WTC11 (cell line): ENCODE results near the gene SHKBP1. TPM values are rescaled to one million over a fixed set of nuclear protein-coding genes. Genes with fewer than 3 reads are reported as not detected.

ENCODE experiments used
- ATAC-seq: fragments of 200-7000 bp; cut with Tn5 transposase; 2 replicates; pipeline ENCODE4 v1.10.0; 2021; ENCODE audit warnings: mild to moderate bottlenecking, moderate library complexity
- CTCF ChIA-PET: fragments of 300-600 bp; sonication (Branson Sonifier 250); formaldehyde crosslinking; loops from one replicate; lab custom pipeline; 2021; ENCODE audit warnings: antibody characterized with exemption; lab: Charles Lee
- POLR2A ChIA-PET: fragments of 350-600 bp; sonication (Branson Sonifier 250); formaldehyde crosslinking; loops from one replicate; lab custom pipeline; 2021; ENCODE audit warnings: antibody characterized with exemption; lab: Charles Lee
- DNase-seq: peaks from one replicate; pipeline ENCODE4 v3.0.0; 2021; ENCODE audit warnings: low spot score
- H3K27ac Mint-ChIP-seq: 2 replicates; pipeline ENCODE4 v1.8.0; 2021; ENCODE audit warnings: mixed read lengths
- H3K27me3 Mint-ChIP-seq: 2 replicates; pipeline ENCODE4 v1.8.0; 2021; ENCODE audit warnings: low read depth, mild to moderate bottlenecking, moderate library complexity, mixed read lengths
- H3K36me3 Mint-ChIP-seq: 2 replicates; pipeline ENCODE4 v1.8.0; 2021; ENCODE audit warnings: mixed read lengths
- H3K4me1 Mint-ChIP-seq: 2 replicates; pipeline ENCODE4 v1.8.0; 2022; ENCODE audit warnings: mixed read lengths
- H3K4me3 Mint-ChIP-seq: 2 replicates; pipeline ENCODE4 v1.8.0; 2021; ENCODE audit warnings: mild to moderate bottlenecking, moderate library complexity, mixed read lengths
- H3K9me3 Mint-ChIP-seq: 2 replicates; pipeline ENCODE4 v1.8.0; 2021; ENCODE audit warnings: mixed read lengths
- ATF1 ChIP-seq: sonication (generic); formaldehyde crosslinking; IDR thresholded peaks from 2 replicates; pipeline ENCODE4 v1.8.1; 2023; ENCODE audit warnings: mild to moderate bottlenecking, moderate library complexity, missing genetic modification reagents
- ATF3 ChIP-seq: sonication (generic); formaldehyde crosslinking; conservative IDR thresholded peaks from 2 replicates; pipeline ENCODE4 v1.8.1; 2022; ENCODE audit warnings: mild to moderate bottlenecking, missing genetic modification reagents
- CREM ChIP-seq: sonication (generic); formaldehyde crosslinking; IDR thresholded peaks from 2 replicates; pipeline ENCODE4 v1.8.1; 2022; ENCODE audit warnings: mild to moderate bottlenecking, missing genetic modification reagents, moderate library complexity
- E2F4 ChIP-seq: sonication (generic); formaldehyde crosslinking; IDR thresholded peaks from 2 replicates; pipeline ENCODE4 v1.8.1; 2022; ENCODE audit warnings: low read depth, mild to moderate bottlenecking, moderate library complexity, missing genetic modification reagents, borderline replicate concordance
- EMX1 ChIP-seq: fragments of 250-450 bp; sonication (Bioruptor Pico); IDR thresholded peaks from 2 replicates; pipeline ENCODE4 v1.8.0; 2021; ENCODE audit warnings: mild to moderate bottlenecking
- ERG ChIP-seq: fragments of 250-450 bp; sonication (Bioruptor Pico); IDR thresholded peaks from 2 replicates; pipeline ENCODE4 v1.8.0; 2021; ENCODE audit warnings: mild to moderate bottlenecking
- ETV6 ChIP-seq: sonication (generic); formaldehyde crosslinking; IDR thresholded peaks from 2 replicates; pipeline ENCODE4 v1.8.1; 2022; ENCODE audit warnings: mild to moderate bottlenecking, missing genetic modification reagents
- FOXJ3 ChIP-seq: sonication (generic); formaldehyde crosslinking; IDR thresholded peaks from 2 replicates; pipeline ENCODE4 v1.9.0; 2021; ENCODE audit warnings: missing genetic modification reagents, mild to moderate bottlenecking, borderline replicate concordance
- FOXP4 ChIP-seq: sonication (generic); formaldehyde crosslinking; IDR thresholded peaks from 2 replicates; pipeline ENCODE4 v1.8.0; 2022; ENCODE audit warnings: mild to moderate bottlenecking, missing genetic modification reagents
- GABPB1 ChIP-seq: sonication (generic); formaldehyde crosslinking; IDR thresholded peaks from 2 replicates; pipeline ENCODE4 v1.8.1; 2023; ENCODE audit warnings: mild to moderate bottlenecking, missing genetic modification reagents
- IRF1 ChIP-seq: sonication (generic); formaldehyde crosslinking; IDR thresholded peaks from 2 replicates; pipeline ENCODE4 v1.8.0; 2023; ENCODE audit warnings: missing genetic modification reagents
- JUN ChIP-seq: sonication (generic); formaldehyde crosslinking; IDR thresholded peaks from 2 replicates; pipeline ENCODE4 v1.8.0; 2023; ENCODE audit warnings: mild to moderate bottlenecking, missing genetic modification reagents
- NFATC4 ChIP-seq: fragments of 250-450 bp; sonication (Bioruptor Pico); IDR thresholded peaks from 2 replicates; pipeline ENCODE4 v1.9.0; 2021; ENCODE audit warnings: mild to moderate bottlenecking
- NFE2L1 ChIP-seq: sonication (generic); formaldehyde crosslinking; IDR thresholded peaks from 2 replicates; pipeline ENCODE4 v1.8.1; 2023; ENCODE audit warnings: missing genetic modification reagents
- PREB ChIP-seq: sonication (generic); formaldehyde crosslinking; IDR thresholded peaks from 2 replicates; pipeline ENCODE4 v1.8.1; 2022; ENCODE audit warnings: mild to moderate bottlenecking, missing genetic modification reagents, moderate library complexity, borderline replicate concordance
- PRRX2 ChIP-seq: fragments of 250-450 bp; sonication (Bioruptor Pico); IDR thresholded peaks from 2 replicates; pipeline ENCODE4 v1.8.0; 2021; ENCODE audit warnings: mild to moderate bottlenecking
- RORB ChIP-seq: fragments of 250-450 bp; sonication (Bioruptor Pico); IDR thresholded peaks from 2 replicates; pipeline ENCODE4 v1.9.0; 2021; ENCODE audit warnings: mild to moderate bottlenecking
- TCF7 ChIP-seq: sonication (generic); formaldehyde crosslinking; IDR thresholded peaks from 2 replicates; pipeline ENCODE4 v1.8.0; 2022; ENCODE audit warnings: mild to moderate bottlenecking, low read depth, missing genetic modification reagents, moderate library complexity
- TP53 ChIP-seq: sonication (generic); formaldehyde crosslinking; IDR thresholded peaks from 2 replicates; pipeline ENCODE4 v1.8.1; 2023; ENCODE audit warnings: mild to moderate bottlenecking, missing genetic modification reagents
- USF1 ChIP-seq: sonication (generic); formaldehyde crosslinking; IDR thresholded peaks from 2 replicates; pipeline ENCODE4 v1.8.0; 2022; ENCODE audit warnings: mild to moderate bottlenecking, missing genetic modification reagents
- ZNF263 ChIP-seq: sonication (generic); formaldehyde crosslinking; IDR thresholded peaks from 2 replicates; pipeline ENCODE4 v1.8.1; 2022; ENCODE audit warnings: low read depth, mild to moderate bottlenecking, moderate library complexity, missing genetic modification reagents
- ZNF416 ChIP-seq: fragments of 250-450 bp; sonication (Bioruptor Pico); IDR thresholded peaks from 2 replicates; pipeline ENCODE4 v1.9.0; 2021; ENCODE audit warnings: mild to moderate bottlenecking, inconsistent platforms
- ZNF512 ChIP-seq: sonication (generic); formaldehyde crosslinking; IDR thresholded peaks from 2 replicates; pipeline ENCODE4 v1.8.1; 2022; ENCODE audit warnings: missing genetic modification reagents, borderline replicate concordance
- ZNF532 ChIP-seq: fragments of 250-450 bp; sonication (Bioruptor Pico); IDR thresholded peaks from 2 replicates; pipeline ENCODE4 v1.9.0; 2021; ENCODE audit warnings: mild to moderate bottlenecking, borderline replicate concordance
- total RNA-seq: library from RNA; stranded (reverse); gene quantifications from 3 replicates; pipeline ENCODE4 v1.2.3, GENCODE V29; 2021

SHKBP1 gene
- total RNA-seq, 1 experiment from 2014 or later = 71.7 TPM

GRCh38 chr19:40603389-40604170 lies 26.9 kb downstream of the SHKBP1 start:
- ChIA-PET CTCF (interaction anchor here (0.5 to 7.7 kb wide), 42 partner anchors 9 to 385 kb away, joined by 3 to 101 read pairs (median 4); partner anchors contain the start of genes BLVRB, RAB4B and TTC9B), POLR2A (interaction anchor here (0.6 to 3.9 kb wide), 6 partner anchors 11 to 174 kb away, joined by 3 to 39 read pairs (median 3); partner anchors contain the start of gene RAB4B)
- peak overlapping the region; percentile 78 for H3K27ac Mint-ChIP-seq
- no peaks in the 10 kb centered on the region for H3K9me3 Mint-ChIP-seq
- DNase-seq (peak; percentile 100), ATAC-seq (peak; percentile 79)
- H3K36me3 Mint-ChIP-seq = no peaks in the 10 kb centered on the region
- H3K4me1 Mint-ChIP-seq = peaks cover 52% of the 10 kb centered on the region
- peak overlapping the region; percentile 77 for H3K4me3 Mint-ChIP-seq
- peaks cover 90% of the 10 kb centered on the region for H3K27me3 Mint-ChIP-seq
- TF ChIP-seq NFE2L1 (CRISPR knock-in tag) = no peak
- TF ChIP-seq PRRX2 (CRISPR knock-in tag) = no peak
- no peak for TF ChIP-seq JUN
- no peak for TF ChIP-seq CREM (CRISPR knock-in tag)
- TF ChIP-seq ZNF416 (CRISPR knock-in tag) = no peak
- TF ChIP-seq GABPB1 (CRISPR knock-in tag) = peak; percentile 46; the same call in 1 of the 2 replicates
- no peak for TF ChIP-seq PREB (CRISPR knock-in tag)
- no peak for TF ChIP-seq ATF1 (CRISPR knock-in tag)
- no peak for TF ChIP-seq ZNF532 (CRISPR knock-in tag)
- no peak for TF ChIP-seq NFATC4 (CRISPR knock-in tag)
- TF ChIP-seq ZNF263 (CRISPR knock-in tag) = no peak
- no peak for TF ChIP-seq USF1 (CRISPR knock-in tag)
- no peak for TF ChIP-seq RORB
- no peak for TF ChIP-seq ZNF512 (CRISPR knock-in tag)
- no peak for TF ChIP-seq EMX1 (CRISPR knock-in tag)
- TF ChIP-seq ATF3 (CRISPR knock-in tag) = no peak
- TF ChIP-seq IRF1 = no peak
- no peak for TF ChIP-seq TCF7 (CRISPR knock-in tag)
- 0 out of 2 replicates have a peak, but pooled peaks have one; percentile 49 for TF ChIP-seq ETV6 (CRISPR knock-in tag)
- no peak for TF ChIP-seq E2F4 (CRISPR knock-in tag)
- no peak for TF ChIP-seq TP53 (CRISPR knock-in tag)
- no peak for TF ChIP-seq ERG (CRISPR knock-in tag)
- no peak for TF ChIP-seq FOXJ3
- TF ChIP-seq FOXP4 = peak; percentile 94
